Activated T-helper 1 cell treated with Interleukin-2 at 50 U/mL for 16 hours (primary cell): Measurements from ENCODE around the gene LRMDA.

Source experiments
- DNase-seq: peaks from one replicate; pipeline ENCODE4 v3.0.0-alpha.2; 2020; ENCODE audit warnings: low read depth

The LRMDA gene

DNA sequence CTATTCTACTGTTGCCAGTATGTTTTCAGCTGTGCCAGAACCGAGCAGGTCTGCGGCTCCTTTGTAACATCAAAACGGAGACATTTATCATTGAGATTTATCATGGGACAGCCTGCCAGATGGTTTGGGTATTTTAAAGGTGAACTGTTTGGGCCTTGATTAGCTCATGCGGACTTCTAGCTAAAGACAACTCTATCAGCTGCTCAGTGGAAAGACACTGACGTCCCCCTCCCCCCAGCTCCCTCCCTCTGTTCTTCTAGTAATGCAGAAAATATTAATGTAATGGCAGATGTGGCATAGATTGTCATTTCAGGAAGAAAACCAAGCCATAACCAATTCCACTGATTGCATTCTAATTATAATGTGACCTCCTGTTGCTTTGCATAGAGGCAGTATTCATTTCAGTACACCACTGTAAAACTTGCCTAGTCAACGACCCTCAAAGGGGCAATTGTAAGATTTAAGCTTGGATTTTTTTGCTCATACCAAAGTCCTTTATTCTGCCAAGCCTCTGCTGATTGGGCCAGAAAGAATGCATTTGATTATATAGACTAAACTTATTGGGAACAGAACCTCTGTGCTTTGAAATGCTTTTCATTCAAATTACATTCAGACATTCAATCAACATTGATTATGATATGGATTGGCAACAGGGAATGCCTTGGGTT, 966.8 kb downstream of the LRMDA start:
- DNase-seq = no peak

DNA sequence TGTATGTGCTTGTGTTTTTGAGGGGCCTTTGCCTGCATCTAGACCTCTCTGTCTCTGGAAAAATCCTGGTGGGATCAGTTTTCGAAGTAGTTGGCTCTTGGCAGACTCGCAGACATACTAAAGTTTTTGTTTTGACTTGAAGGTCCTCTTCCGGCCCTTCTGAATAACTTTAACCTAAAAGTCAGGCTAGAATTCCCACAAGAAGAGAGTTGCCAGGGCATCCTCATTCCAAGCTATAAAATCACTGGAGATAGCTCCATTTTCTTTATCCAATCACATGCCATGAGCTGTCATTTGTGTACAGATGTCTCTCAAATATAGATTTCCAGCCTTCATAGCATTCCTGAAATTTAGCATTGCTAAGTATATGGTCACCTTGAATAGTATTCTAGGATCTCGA, 967.8 kb downstream of the LRMDA start:
- no peak for DNase-seq

DNA sequence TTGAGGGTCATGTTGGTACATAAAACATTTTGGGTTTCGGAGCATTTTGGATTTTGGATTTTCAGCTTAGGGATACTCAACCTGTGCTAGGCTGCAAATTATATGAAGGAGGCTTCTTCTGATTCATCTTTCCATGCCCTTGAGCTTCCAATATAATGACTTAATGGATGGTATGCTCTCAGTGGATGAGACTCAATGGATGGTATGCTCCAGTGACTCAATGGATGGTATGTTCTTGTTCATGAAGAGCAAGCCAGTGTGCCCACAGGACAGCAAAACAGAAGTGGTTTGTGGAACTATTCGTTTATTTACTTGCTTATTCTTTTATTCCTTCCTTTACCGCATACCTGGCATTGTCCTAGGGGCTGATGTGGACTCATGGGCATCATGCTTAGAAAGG, 969.6 kb downstream of the LRMDA start:
- DNase-seq = no peak

DNA sequence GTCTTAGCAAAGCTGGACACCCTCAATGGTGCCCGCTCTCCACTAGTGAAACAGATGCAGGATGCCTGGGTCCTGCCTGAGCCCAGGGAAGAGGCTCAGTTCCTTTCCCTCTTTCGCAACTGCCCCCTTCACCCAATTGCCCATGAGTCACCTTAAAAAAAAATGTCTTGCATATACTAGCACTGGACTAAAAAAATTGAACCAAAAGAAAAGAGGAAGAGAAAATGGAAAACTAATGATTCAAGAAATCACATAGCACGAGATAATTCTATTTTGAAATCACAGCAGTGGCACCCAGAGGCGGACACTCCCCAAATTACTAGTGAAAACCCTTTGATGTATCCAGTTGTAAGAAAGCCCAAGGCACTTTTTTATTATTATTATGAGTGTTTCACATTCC, 972.5 kb downstream of the LRMDA start:
- DNase-seq = no peak

DNA sequence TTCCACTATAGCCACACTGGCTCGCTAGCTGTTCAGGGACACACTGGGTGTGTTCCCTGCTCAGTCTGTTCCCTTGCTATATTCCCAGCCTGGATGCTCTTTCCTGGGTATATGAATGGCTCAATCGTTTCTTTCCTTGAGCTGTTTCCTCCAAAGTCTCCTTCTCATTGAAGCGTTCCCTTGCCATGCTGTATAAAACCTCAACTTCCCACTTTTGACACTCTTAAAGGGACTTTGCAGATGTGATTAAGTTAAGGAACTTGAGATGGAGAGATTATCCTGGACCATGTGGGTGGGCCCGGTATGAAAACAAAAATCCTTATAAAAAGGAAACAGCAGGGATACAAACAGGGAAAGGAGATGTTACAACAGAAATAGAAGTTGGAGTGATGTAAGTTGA, 973.1 kb downstream of the LRMDA start:
- DNase-seq = no peak

DNA sequence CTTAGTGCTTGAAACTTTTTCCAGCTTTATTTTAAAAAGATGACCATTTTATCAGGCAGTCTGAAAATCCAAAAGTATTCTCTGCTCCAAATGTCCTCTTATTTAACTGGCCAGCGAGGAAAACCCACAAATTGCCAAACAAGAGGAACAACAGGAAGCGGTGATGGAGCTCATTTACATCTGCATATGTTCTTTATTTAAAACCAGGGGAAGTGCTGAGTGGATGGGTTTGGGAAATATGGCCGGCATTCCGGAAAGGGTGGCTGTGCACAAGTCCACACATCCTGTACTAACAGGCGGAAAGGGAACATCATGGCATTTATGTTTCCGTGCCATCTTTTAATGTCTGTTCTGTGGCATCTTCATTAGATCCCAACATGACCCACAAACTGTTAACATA, 974.5 kb downstream of the LRMDA start:
- no peak for DNase-seq

DNA sequence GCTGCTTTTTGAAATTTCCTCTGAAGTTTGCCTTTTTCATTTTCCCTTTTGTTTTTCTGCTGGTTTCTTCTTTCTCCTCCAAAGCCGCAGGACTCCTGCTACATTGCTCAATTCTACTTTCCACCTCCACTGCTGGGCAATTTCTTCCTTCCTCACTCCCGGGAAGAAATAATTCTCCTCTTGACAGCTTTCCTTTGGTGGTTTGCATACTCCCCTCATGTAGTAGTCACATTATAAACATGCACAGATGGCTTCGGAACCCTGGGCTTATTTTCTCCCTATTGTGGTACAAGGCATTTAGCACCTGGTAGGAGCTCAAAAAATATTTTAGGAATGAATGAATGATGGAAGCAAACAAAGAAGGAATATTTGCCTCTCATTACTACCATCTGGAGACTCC, 977.2 kb downstream of the LRMDA start:
- DNase-seq = no peak

DNA sequence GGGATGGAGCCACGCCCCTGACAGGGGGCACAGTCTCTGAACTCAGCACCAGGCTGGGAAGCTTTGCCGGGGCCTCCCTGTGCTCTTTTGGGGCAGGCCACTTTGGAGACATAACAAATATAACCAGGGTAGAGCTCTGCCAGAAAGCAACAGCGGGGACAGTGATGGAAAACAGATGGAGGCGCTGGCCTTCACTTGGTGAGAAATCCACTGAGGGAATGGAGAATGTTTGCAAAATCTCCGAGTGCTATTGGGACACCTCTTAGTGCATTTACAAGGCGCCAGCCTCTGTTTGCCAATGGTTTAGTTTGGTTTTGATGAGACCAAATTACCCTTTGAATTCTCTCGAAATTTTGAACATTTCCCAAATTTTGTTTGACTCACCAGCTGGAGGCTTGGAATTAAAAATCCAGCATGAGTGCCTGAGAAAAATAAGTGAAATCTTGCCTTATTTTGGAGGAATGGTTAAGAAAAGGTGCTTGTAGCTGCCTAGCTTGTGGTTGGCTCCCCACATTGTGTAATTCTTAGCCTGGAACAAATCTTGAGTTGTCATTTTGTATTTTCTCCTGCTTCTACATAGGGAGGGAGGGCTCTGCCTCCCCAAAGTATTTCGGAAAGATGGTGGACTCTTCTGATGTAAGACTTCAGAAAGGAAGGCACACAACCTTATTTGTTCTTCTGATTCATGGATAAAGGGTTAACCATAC, 980.5 kb downstream of the LRMDA start:
- DNase-seq = no peak

DNA sequence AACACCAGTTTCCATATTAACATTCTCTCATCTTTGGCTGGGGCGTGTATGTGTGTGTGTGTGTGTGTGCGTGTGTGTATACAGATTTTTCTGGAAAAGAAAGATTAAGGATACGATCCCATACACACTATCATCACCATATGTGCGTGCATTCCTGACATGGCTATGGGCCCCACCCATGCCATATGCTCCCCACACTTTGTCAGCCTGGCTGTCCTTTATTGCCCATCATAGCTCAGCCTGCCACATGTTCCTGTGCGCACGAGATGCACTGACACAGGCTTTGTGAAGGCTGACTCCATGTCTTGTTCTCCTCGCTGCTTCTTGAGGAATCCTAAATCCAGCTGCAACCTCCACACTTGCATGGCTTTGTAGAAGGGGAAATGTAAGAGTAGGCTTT, 984.1 kb downstream of the LRMDA start:
- no peak for DNase-seq

DNA sequence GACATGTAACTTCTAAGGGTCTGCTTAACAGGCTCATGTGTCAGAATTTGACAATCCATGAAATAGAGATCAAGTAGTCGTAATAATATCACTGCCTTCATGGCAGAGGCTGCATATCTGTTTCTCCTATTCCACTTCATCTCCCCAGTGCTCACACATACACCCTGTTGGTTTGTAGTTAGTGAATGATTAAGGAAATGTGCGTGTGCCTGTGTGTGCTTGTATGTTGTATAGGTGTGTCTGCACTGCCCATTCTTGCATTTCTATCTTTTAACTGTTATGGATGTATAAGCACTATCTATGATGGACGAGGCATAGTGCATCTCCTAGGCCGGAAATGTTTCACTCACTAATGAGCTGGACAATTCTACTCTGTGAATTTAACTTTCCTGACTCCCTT, 985.2 kb downstream of the LRMDA start:
- no peak for DNase-seq

DNA sequence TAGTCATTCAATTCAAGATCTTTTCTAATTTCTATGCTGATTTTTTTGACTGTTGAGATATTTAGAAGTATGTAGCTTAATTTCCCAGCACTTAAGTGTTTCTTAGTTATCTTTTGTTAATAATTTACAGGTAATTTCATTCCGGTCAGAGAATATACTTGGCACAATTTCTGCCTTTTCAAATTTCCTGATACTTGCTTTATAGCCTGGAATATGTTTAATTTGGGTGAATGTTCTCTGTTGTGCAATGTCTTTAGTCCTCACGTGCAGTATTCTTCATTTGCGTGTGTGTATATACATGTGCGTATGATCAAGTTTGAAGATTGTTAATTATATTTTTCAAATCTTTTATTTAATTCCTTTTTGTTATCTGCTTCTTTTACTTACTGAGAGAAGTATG, 989.3 kb downstream of the LRMDA start:
- DNase-seq = no peak

DNA sequence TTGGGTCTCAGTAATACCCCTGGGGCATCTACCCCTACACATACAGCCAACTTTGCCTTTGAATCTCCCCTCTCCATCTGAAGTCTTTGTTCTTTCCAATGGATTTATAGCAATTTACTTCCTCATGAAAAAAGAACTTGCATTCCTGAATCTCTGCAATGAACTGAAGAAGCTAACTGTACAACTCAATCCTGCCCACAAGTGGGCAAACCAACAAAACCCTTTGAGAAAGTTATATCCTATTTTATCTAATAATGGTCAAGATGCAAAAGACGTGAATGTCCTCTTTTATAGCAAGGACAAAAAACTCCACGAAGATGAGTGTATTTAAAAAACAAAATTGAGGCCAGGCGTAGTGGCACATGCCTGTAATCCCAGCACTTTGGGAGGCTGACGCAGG, 991.3 kb downstream of the LRMDA start:
- DNase-seq = no peak

DNA sequence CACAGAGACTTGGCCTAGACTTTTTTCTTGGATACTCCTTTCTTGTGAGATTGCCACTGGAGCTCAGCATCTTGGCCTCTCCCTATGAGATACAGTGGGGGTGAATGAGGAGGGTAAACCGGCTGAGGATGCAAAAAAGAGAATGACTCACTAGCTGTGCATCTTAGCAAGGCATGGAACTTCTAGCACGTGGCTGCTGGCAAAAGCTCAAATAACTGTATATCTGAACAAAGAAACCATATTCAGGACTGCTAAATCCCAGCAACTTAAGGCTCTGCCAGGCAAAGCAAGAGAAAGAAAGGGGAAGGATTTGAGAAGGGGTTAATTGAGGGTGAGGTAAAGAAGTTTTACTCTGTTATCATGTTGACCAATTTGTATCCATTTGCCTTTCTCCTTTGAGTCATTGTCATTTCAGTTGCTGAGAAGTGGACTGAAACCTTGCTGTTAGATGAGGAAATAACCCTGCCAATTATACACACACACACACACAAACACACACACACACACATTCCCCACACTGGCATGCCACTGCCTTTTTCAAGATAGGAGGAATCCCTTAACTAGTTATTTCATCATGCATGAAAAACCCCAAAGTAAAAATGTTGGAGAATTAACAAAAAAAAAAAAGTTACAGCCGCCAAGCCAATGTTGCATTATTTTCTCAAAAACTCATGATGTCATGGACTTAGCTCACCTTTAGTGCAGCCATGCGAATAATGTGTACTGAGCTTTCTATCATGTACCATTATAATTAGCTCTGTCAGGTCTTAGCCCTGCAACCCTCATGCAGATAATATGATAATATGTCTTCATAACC, 997.3 kb downstream of the LRMDA start:
- DNase-seq = no peak

DNA sequence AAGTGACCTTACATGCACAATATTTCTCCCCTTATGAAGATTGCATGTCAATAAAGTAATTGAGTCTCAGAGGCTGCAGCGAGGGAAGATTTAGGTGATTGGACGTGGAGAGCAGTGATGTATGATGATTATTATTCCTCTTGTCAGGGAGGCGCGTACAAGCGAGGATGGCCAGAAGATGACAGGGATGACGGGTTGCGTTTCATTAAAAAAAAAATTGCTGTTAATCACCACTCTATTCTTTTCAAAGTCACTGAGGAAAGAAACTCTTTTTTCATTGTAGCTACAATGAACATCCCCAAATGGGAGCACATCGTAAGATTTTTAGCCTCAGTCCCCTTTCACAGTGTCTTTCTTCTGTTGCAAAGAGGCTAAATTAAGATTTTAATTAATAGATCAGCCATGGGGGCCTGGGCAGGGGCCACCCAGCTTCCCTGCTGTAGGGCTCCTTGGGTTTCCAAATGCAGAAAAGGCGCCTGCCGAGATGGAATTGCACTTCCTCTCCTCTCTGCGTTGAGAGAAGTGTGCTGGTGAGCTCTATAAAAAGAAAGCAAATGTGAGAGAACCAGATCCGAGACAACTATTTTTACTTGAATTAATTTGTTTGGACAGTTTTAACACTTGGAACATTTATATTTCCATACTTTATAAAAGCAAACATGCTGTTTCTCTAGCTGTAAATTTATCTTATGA, 998.1 kb downstream of the LRMDA start:
- DNase-seq = no peak

DNA sequence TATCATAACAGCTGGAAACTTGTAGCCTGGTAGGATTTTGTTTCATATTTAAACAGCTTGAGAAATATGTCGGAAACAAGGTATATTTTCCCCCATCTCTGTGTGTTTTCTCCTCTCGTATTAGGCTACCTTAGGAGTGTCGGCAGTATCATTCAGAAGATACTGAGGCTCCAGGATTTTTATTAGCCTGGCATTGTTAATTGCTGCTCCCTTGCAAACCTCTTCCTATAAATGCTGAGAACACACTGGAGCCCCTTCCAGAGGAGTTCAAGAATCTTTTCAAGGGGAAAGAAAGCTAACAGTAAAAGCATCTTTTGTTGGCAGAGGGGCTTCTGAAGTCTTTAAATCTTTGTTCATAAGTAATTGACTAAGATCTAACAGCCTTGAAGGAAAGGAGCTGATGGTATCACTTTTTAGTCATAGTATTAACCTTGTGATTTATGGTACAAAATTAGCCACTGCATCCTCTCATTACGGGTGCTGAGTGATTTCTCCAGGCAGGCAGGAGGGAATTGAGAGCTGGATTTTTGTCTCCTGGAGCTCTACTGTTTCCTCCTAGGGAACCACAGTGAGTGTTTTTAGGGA, 998.7 kb downstream of the LRMDA start:
- no peak for DNase-seq

DNA sequence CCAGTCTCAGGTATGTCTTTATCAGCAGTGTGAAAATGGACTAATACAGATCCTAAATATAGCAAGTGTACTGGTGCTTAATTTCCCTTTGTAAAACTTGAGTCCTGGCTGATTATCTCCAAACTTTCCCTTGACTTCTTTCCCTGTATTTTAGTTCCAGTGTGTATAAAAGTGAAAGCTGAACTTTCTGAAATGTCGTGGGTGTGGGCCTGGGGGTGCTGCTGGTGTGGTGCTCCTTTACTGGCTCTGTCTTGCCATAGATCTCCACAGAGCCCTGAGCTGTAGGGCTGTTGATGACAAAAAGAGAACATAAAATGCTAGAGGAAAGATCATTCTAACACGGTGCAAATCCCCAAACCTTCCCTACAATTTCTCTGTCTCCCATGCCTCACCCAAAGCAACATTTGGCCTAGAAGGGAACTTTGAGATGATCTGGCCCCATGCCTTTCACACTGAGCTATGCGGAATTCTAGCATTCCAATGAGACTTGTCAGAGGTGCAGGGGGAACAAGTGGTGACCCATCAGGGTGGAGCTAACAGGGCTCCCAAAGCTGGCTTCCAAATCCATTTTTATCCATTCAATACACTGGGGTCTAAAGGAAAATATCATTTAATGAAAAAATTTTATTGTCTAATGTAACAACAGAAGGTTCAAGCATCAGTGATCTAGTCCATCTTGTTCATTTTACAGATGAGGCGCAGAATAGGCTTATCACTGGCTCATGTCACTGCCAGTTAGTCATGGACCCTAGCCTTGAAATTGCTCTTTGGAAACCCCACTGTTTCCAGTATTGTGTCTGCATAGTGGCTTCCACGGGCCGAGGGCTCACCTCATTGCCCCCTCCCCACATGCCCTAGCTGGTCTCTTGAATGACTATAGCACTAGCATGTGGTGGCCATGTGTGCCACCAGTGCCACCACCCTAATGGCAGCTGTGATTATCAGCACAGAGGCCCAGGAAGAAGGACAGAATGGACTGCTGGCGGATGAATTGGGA, 1000.9 kb downstream of the LRMDA start:
- DNase-seq = no peak

DNA sequence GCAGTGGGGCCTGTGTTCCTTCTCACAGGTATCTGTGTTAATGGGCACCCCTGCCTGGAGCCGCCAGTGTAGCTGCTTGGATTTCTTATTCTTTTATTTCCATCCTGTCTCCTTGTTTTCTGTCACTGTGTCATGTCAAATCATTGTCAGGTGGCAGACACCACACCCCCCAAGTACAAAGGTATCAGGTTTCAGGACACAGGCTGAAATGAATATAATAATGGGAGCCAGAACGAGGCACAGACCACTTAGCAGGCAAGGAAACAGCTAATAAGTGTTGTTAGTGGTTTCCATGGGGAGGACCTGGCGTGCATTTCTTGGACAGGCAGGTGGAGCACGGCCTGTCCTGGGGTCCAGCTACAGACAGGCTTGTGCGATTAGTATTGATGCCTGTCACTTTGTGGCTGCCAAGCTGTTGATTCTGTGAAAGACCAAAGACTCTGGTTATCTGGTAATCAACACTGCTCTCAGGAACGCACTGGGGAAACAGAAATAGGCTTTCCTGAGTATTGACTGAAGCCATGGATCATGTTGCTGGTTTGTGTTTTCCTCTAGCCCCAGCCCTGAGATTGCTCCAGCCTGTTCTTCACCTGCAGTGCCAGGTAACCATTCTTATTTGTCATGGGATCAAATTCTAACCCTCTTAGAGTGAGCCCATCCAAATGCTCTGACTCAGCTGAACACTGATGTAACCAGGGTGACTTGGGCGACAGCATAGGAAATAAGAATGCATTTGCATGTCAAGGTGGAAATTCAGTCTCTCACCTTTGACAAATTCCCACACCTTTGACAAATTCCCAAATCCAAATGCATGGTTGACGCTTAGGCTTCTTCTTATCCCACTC, 1002.0 kb downstream of the LRMDA start:
- no peak for DNase-seq

DNA sequence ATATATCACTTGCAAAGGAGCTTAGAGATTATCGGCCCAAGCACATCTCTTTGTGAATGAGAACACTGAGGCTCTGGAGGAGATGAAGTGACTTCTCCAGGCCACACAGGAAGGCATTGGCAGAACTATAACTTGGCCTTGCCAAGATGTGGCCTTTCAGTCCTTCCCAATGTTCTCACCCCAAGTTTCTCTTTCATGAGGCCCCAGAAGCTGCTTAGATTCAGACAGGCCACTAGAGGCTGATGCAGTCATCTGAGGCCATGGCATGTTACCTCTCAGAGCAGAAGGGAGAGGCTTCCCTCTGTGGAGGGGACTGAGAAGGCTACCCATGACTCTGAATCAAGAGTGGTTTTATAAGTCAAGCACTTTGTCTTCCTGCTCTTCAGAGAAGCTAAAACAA, 1003.7 kb downstream of the LRMDA start:
- no peak for DNase-seq

DNA sequence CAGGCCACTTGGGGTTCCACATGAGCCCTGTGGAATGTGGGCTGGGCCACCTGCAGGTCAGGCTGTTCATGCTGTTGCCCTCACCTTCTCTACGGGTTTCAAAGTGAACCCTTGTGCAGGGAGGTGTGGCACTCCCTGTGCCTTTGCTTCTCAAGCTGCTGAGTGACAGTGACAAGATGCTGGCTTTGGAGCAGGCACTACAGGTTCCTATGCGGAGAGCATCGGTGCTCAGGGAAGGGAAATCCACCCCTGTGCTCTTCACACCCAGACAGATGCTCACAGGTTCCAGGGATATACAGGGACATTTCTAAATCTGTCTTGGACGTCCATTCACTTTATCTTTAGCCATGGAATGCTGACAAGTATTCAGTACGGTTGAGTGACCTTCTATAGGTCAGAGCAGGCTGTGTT, 1005.0 kb downstream of the LRMDA start:
- DNase-seq = no peak

DNA sequence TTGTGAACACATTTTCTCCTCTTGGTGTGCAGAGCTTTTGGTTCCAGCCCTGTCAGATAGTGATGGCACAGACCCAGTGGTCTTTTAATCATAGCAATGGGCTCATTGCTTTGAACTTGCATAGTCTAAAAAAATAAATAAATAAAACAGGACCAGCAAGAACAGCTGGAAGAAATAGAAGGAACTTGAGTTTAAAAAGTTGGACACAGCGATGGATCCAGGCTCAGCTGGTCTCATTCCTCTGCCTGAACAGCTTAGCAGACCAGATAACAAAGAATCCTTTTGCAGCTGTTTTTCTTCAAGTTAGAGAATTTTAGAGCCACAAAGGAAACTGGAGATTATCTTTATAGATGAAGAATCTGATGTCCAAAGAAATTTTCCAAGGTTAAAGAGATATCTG, 1005.6 kb downstream of the LRMDA start:
- DNase-seq = no peak
